ENCODE results near the gene FN1. TPM values are rescaled to one million over a fixed set of nuclear protein-coding genes. Genes with fewer than 3 reads are reported as not detected.

The FN1 gene
- total RNA-seq, 5 donors from 2014 or later (not counting 1 experiment from before 2014, with no cell fraction given) = 5.7 to 7.1 (median 6.7) TPM; not detected in 2

DNA sequence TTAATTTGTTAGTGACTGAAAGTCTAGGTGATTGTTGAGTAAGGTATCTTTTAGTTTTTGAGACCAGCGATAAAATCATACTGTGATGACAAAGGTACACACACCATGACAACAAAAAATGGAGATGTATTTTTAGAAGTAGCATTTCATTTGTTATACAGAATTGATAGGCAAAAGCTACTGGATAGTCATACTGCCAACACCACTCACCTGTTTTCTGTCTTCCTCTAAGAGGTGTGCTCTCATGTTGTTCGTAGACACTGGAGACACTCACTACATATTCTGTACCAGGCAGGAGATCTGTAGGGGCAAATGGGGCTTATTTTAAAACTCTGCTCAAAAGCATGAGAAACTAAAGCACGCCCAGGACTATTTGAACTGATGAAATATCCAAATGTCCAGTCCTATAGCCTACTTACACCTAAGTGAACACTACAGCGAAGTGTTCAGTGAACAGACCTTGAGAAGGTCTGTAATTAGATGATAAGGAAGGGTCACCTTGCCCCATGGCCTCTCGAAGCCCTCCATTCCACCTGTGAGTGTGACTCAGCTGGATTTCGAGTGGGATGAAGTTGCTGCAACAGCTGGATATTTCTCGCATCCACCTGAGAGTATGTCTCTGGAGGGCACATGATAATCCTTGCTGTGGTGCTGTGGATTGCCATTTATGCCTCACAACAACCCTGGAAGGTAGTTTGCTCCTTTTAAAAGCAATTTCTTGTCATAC lies 47.7 kb downstream of the FN1 start:
- ATAC-seq (replicated peaks in 1 of 4) = no peak
- DNase-seq = no peak
- H3K27me3 Mint-ChIP-seq = peaks cover 0 to 3% of the 10 kb centered on the region in 2 donors
- Histone ChIP-seq H3K4me3 (ENCODE audit: control insufficient read depth in 1 of 2, extremely low read depth in 1 of 2, low read length in 1 of 2) (no peak overlapping the region), H3K27ac (ENCODE audit: low read length) (no peak overlapping the region), H3K27me3 (replicated peaks in 1 of 2; ENCODE audit: control insufficient read depth in 2 of 2, extremely low read depth in 1 of 2, insufficient read depth in 2 of 2, low read length in 1 of 2) (peaks cover 0 to 2% of the 10 kb centered on the region in 2 experiments), H3K36me3 (ENCODE audit: control insufficient read depth in 2 of 2, extremely low read depth in 1 of 2, insufficient read depth in 1 of 2, low read length in 1 of 2) (no peaks in the 10 kb centered on the region), H3K4me1 (ENCODE audit: control insufficient read depth in 1 of 2, extremely low read depth in 1 of 2, insufficient read depth in 2 of 2, low read length in 2 of 2) (no peaks in the 10 kb centered on the region), H3K9me3 (no peaks in the 10 kb centered on the region)
- no peaks in the 10 kb centered on the region for H3K4me1 Mint-ChIP-seq
- WGBS (ENCODE audit: insufficient coverage) = 87% methylated on average over 3 of the region's 7 CpGs
- no peaks in the 10 kb centered on the region for H3K36me3 Mint-ChIP-seq
- POLR2A ChIA-PET = no interaction called here
- no peak overlapping the region for H3K4me3 Mint-ChIP-seq
- CTCF ChIA-PET = no interaction called here
- no peaks in the 10 kb centered on the region for H3K9me3 Mint-ChIP-seq
- H3K27ac Mint-ChIP-seq = no peak overlapping the region

DNA sequence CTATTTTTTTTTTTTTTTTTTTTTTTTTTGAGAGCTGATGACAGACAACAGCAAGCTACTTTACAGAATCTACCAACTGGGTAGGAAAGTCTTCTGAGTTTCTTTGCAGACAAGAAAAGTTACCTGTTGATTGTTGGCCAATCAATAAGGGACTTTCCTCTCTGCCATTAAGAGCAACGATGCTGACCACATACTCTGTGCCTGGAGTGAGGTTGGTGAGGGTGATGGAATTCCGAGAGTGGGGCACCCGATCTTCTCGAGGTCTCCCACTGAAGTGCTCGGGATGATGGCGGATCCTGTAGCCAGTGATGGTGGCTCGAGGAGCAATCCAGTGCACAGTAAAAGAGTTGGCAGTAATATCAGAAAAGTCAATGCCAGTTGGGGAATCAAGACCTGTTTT lies 49.3 kb downstream of the FN1 start:
- no peak overlapping the region for H3K27ac Mint-ChIP-seq
- Histone ChIP-seq H3K27ac (ENCODE audit: low read length) (no peak overlapping the region), H3K4me3 (ENCODE audit: control insufficient read depth in 1 of 2, extremely low read depth in 1 of 2, low read length in 1 of 2) (no peak overlapping the region), H3K36me3 (ENCODE audit: control insufficient read depth in 2 of 2, extremely low read depth in 1 of 2, insufficient read depth in 1 of 2, low read length in 1 of 2) (no peaks in the 10 kb centered on the region), H3K9me3 (no peaks in the 10 kb centered on the region), H3K4me1 (ENCODE audit: control insufficient read depth in 1 of 2, extremely low read depth in 1 of 2, insufficient read depth in 2 of 2, low read length in 2 of 2) (no peaks in the 10 kb centered on the region), H3K27me3 (replicated peaks in 1 of 2; ENCODE audit: control insufficient read depth in 2 of 2, extremely low read depth in 1 of 2, insufficient read depth in 2 of 2, low read length in 1 of 2) (peaks cover 0 to 2% of the 10 kb centered on the region in 2 experiments)
- DNase-seq (no peak), ATAC-seq (replicated peaks in 1 of 4) (no peak)
- peaks cover 0 to 3% of the 10 kb centered on the region in 2 donors for H3K27me3 Mint-ChIP-seq
- CTCF ChIA-PET = interaction anchor here in 1 of 2 donors (0.6 kb wide), 1 partner anchor 651 kb away, joined by 3 read pairs; no protein-coding TSS in a partner anchor
- POLR2A ChIA-PET = interaction anchor here (0.6 to 0.7 kb wide), 2 partner anchors 9 to 33 kb away, joined by 6 to 17 read pairs; no protein-coding TSS in a partner anchor
- no peaks in the 10 kb centered on the region for H3K4me1 Mint-ChIP-seq
- WGBS (ENCODE audit: insufficient coverage) = 92% methylated on average over 6 of the region's 7 CpGs
- H3K4me3 Mint-ChIP-seq = no peak overlapping the region
- no peaks in the 10 kb centered on the region for H3K9me3 Mint-ChIP-seq
- H3K36me3 Mint-ChIP-seq = no peaks in the 10 kb centered on the region

DNA sequence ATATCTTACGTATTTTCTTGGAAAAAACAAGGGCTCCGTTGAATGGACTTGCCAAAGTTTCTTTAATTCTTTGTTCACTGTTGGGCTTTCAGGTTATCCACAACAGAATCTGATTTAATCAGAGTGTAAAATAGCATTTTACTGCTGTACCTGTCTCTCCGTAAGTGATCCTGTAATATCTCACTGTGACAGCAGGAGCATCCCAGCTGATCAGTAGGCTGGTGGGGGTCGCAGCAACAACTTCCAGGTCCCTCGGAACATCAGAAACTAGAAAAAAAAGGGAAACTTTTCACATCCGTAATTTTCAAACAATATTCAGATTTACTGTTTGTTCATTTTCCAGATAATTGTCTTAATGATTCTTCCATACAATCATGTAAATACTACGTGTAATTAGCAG lies 51.2 kb downstream of the FN1 start:
- H3K9me3 Mint-ChIP-seq = no peaks in the 10 kb centered on the region
- Histone ChIP-seq H3K4me1 (ENCODE audit: control insufficient read depth in 1 of 2, extremely low read depth in 1 of 2, insufficient read depth in 2 of 2, low read length in 2 of 2) (no peaks in the 10 kb centered on the region), H3K36me3 (ENCODE audit: control insufficient read depth in 2 of 2, extremely low read depth in 1 of 2, insufficient read depth in 1 of 2, low read length in 1 of 2) (no peaks in the 10 kb centered on the region), H3K4me3 (ENCODE audit: control insufficient read depth in 1 of 2, extremely low read depth in 1 of 2, low read length in 1 of 2) (no peak overlapping the region), H3K9me3 (no peaks in the 10 kb centered on the region), H3K27me3 (replicated peaks in 1 of 2; ENCODE audit: control insufficient read depth in 2 of 2, extremely low read depth in 1 of 2, insufficient read depth in 2 of 2, low read length in 1 of 2) (peaks cover 0 to 2% of the 10 kb centered on the region in 2 experiments), H3K27ac (ENCODE audit: low read length) (no peak overlapping the region)
- no peaks in the 10 kb centered on the region for H3K4me1 Mint-ChIP-seq
- 74% methylated on average over 2 of the region's 7 CpGs for WGBS (ENCODE audit: insufficient coverage)
- DNase-seq (no peak), ATAC-seq (replicated peaks in 1 of 4) (no peak)
- no peaks in the 10 kb centered on the region for H3K36me3 Mint-ChIP-seq
- no peak overlapping the region for H3K27ac Mint-ChIP-seq
- H3K27me3 Mint-ChIP-seq = no peaks in the 10 kb centered on the region
- POLR2A ChIA-PET = no interaction called here
- no peak overlapping the region for H3K4me3 Mint-ChIP-seq
- CTCF ChIA-PET = no interaction called here

DNA sequence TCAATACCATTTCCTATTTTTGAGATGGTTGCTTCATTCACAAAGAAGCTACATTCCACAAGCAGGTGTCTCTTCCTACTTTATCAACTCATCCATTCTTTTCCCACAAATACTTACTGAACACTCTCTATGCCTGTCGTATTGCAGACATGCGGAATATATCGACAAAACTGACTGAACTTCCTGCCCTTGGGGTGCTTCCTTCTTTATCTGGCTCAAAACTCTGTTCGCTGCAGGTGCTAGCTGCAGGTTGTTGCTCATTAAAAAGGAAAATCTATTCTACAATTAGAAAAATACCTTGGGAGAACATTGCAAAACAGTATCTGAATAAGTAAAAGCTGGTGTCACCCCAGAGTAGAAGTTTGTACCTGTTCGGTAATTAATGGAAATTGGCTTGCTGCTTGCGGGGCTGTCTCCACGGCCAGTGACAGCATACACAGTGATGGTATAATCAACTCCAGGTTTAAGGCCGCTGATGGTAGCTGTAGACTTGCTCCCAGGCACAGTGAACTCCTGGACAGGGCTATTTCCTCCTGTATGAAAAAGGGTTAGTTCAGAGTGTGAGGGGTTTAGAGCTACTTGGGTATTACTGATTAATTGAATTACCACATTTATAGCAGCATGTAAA lies 52.1 kb downstream of the FN1 start:
- no peak overlapping the region for H3K27ac Mint-ChIP-seq
- DNase-seq = no peak
- ChIA-PET CTCF (no interaction called here), POLR2A (no interaction called here)
- no peak for ATAC-seq (replicated peaks in 1 of 4)
- WGBS (ENCODE audit: insufficient coverage) = 98% methylated on average over 6 of the region's 8 CpGs
- H3K4me3 Mint-ChIP-seq = no peak overlapping the region
- Histone ChIP-seq H3K9me3 (no peaks in the 10 kb centered on the region), H3K27me3 (replicated peaks in 1 of 2; ENCODE audit: control insufficient read depth in 2 of 2, extremely low read depth in 1 of 2, insufficient read depth in 2 of 2, low read length in 1 of 2) (no peaks in the 10 kb centered on the region), H3K36me3 (ENCODE audit: control insufficient read depth in 2 of 2, extremely low read depth in 1 of 2, insufficient read depth in 1 of 2, low read length in 1 of 2) (no peaks in the 10 kb centered on the region), H3K4me3 (ENCODE audit: control insufficient read depth in 1 of 2, extremely low read depth in 1 of 2, low read length in 1 of 2) (no peak overlapping the region), H3K27ac (ENCODE audit: low read length) (no peak overlapping the region), H3K4me1 (ENCODE audit: control insufficient read depth in 1 of 2, extremely low read depth in 1 of 2, insufficient read depth in 2 of 2, low read length in 2 of 2) (no peaks in the 10 kb centered on the region)
- no peaks in the 10 kb centered on the region for H3K36me3 Mint-ChIP-seq
- H3K27me3 Mint-ChIP-seq = no peaks in the 10 kb centered on the region
- H3K4me1 Mint-ChIP-seq = no peaks in the 10 kb centered on the region
- no peaks in the 10 kb centered on the region for H3K9me3 Mint-ChIP-seq

DNA sequence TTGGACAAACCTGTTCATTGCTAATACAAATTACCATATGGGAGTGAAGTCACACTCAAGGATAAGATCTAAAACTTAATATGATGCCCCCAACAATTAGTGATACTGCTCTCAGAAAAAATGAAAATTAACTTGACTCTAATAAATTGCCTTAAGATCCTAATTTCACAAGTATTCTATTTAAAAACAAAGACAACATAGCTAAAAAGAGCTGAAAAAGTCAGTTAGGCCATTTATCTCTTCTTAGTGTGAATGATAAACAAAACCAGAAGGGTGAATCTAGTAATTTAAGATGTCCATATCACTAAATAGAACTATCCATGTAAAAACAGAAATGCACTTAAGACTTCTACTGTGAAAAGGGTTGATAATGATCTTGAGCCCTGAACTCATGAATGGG lies 53.4 kb downstream of the FN1 start:
- no peaks in the 10 kb centered on the region for H3K9me3 Mint-ChIP-seq
- no peaks in the 10 kb centered on the region for H3K4me1 Mint-ChIP-seq
- peaks cover 2% of the 10 kb centered on the region for H3K36me3 Mint-ChIP-seq
- H3K27ac ChIP-seq (ENCODE audit: low read length) = no peak overlapping the region
- no peak for DNase-seq
- no peak for ATAC-seq (replicated peaks in 1 of 4)
- no peak overlapping the region for H3K4me3 ChIP-seq (ENCODE audit: control insufficient read depth in 1 of 2, extremely low read depth in 1 of 2, low read length in 1 of 2)
- H3K27me3 Mint-ChIP-seq = no peaks in the 10 kb centered on the region
- no peaks in the 10 kb centered on the region for H3K9me3 ChIP-seq
- no peak overlapping the region for H3K4me3 Mint-ChIP-seq
- POLR2A ChIA-PET = no interaction called here
- CTCF ChIA-PET = no interaction called here
- no peaks in the 10 kb centered on the region for H3K27me3 ChIP-seq (replicated peaks in 1 of 2; ENCODE audit: control insufficient read depth in 2 of 2, extremely low read depth in 1 of 2, insufficient read depth in 2 of 2, low read length in 1 of 2)
- no peaks in the 10 kb centered on the region for H3K4me1 ChIP-seq (ENCODE audit: control insufficient read depth in 1 of 2, extremely low read depth in 1 of 2, insufficient read depth in 2 of 2, low read length in 2 of 2)
- no peaks in the 10 kb centered on the region for H3K36me3 ChIP-seq (ENCODE audit: control insufficient read depth in 2 of 2, extremely low read depth in 1 of 2, insufficient read depth in 1 of 2, low read length in 1 of 2)
- H3K27ac Mint-ChIP-seq = no peak overlapping the region

DNA sequence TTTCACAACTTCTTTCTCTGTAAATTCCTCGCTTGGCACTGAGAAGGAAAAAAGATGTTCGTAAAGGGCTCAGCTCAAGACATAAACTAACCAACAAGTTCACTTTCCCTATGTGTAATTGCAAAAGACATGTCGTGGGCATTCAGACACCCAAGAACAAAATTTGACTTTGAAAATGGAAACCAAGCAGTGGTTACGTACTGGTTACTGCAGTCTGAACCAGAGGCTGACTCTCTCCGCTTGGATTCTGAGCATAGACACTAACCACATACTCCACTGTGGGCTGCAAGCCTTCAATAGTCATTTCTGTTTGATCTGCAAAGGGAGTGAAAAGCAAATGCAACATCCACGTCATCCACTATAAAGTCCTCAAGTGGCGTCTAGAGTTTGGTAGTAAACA lies 53.9 kb downstream of the FN1 start:
- no peak overlapping the region for H3K4me3 ChIP-seq (ENCODE audit: control insufficient read depth in 1 of 2, extremely low read depth in 1 of 2, low read length in 1 of 2)
- H3K4me3 Mint-ChIP-seq = no peak overlapping the region
- ChIA-PET CTCF (no interaction called here), POLR2A (no interaction called here)
- H3K4me1 ChIP-seq (ENCODE audit: control insufficient read depth in 1 of 2, extremely low read depth in 1 of 2, insufficient read depth in 2 of 2, low read length in 2 of 2) = no peaks in the 10 kb centered on the region
- DNase-seq (no peak), ATAC-seq (replicated peaks in 1 of 4) (no peak)
- H3K9me3 Mint-ChIP-seq = no peaks in the 10 kb centered on the region
- no peaks in the 10 kb centered on the region for H3K4me1 Mint-ChIP-seq
- H3K36me3 Mint-ChIP-seq = peaks cover 5% of the 10 kb centered on the region
- H3K27ac Mint-ChIP-seq = no peak overlapping the region
- no peaks in the 10 kb centered on the region for H3K36me3 ChIP-seq (ENCODE audit: control insufficient read depth in 2 of 2, extremely low read depth in 1 of 2, insufficient read depth in 1 of 2, low read length in 1 of 2)
- no peak overlapping the region for H3K27ac ChIP-seq (ENCODE audit: low read length)
- H3K27me3 ChIP-seq (replicated peaks in 1 of 2; ENCODE audit: control insufficient read depth in 2 of 2, extremely low read depth in 1 of 2, insufficient read depth in 2 of 2, low read length in 1 of 2) = no peaks in the 10 kb centered on the region
- no peaks in the 10 kb centered on the region for H3K27me3 Mint-ChIP-seq
- no peaks in the 10 kb centered on the region for H3K9me3 ChIP-seq
- 40% methylated on average over 1 of the region's 7 CpGs for WGBS (ENCODE audit: insufficient coverage)

Measured in T-cell (primary cell).